Spleen (tissue), 11 donors: Measurements from ENCODE around the gene SDK1. TPM values are rescaled to one million over a fixed set of nuclear protein-coding genes. Genes with fewer than 3 reads are reported as not detected.

ENCODE experiments used
- DNase-seq: peaks from one replicate; pipeline ENCODE4 v3.0.0-alpha.2; 2020
- H3K27ac ChIP-seq, 8 donors: fragments of 200-600 bp; sonication (generic) in 7 of 8; 1 replicate in 4 of 8; 2 replicates in 4 of 8; pipeline versions ENCODE4 v1.5.0 to v1.8.0; 2016 to 2021; ENCODE audit warnings: inconsistent platforms in 4 of 8, mild to moderate bottlenecking in 4 of 8, moderate library complexity in 1 of 8
- H3K27me3 ChIP-seq, 7 donors: fragments of 200-600 bp; sonication (generic) in 6 of 7; replicated peaks in 1 of 7; 1 replicate in 4 of 7; 2 replicates in 3 of 7; pipeline versions ENCODE4 v1.5.0 to v1.8.0; 2016 to 2021; ENCODE audit warnings: inconsistent platforms in 3 of 7, mild to moderate bottlenecking in 1 of 7
- H3K36me3 ChIP-seq, 6 donors: fragments of 200-600 bp; sonication (generic) in 5 of 6; 1 replicate in 4 of 6; 2 replicates in 2 of 6; pipeline versions ENCODE4 v1.5.0 to v1.8.0; 2016 to 2021; ENCODE audit warnings: inconsistent platforms in 2 of 6
- H3K4me1 ChIP-seq, 6 donors: fragments of 200-600 bp; sonication (generic) in 5 of 6; 1 replicate in 3 of 6; 2 replicates in 3 of 6; pipeline versions ENCODE4 v1.5.0 to v1.8.0; 2016 to 2021; ENCODE audit warnings: inconsistent platforms in 3 of 6
- H3K4me3 ChIP-seq, 8 donors: fragments of 200-600 bp; sonication (generic) in 7 of 8; 1 replicate in 4 of 8; 2 replicates in 4 of 8; pipeline versions ENCODE4 v1.5.0 to v1.8.0; 2016 to 2021; ENCODE audit warnings: inconsistent platforms in 4 of 8, mild to moderate bottlenecking in 4 of 8, moderate library complexity in 2 of 8
- H3K9me3 ChIP-seq, 8 donors: fragments of 200-600 bp; sonication (generic) in 7 of 8; 1 replicate in 4 of 8; 2 replicates in 4 of 8; pipeline versions ENCODE4 v1.5.0 to v1.8.0; 2016 to 2021; ENCODE audit warnings: inconsistent platforms in 4 of 8
- POLR2A ChIP-seq, 3 donors: fragments of 450-650 bp; IDR thresholded peaks; one replicate each; pipeline ENCODE4 v1.5.1; 2017; ENCODE audit warnings: antibody characterized with exemption in 3 of 3, mild to moderate bottlenecking in 1 of 3
- POLR2AphosphoS5 ChIP-seq, 3 donors: sonication (generic); formaldehyde crosslinking; IDR thresholded peaks; one replicate each; pipeline ENCODE4 v1.5.1; 2017; ENCODE audit warnings: antibody characterized with exemption in 3 of 3
- WGBS, 5 donors: extraction: QIAGEN DNeasy Blood & Tissue Kit in 3 of 5; methylation state at CpG; one replicate each; pipeline versions ENCODE4 v1.1.5 to v1.1.7; 2013 to 2018; 5-methylcytosine and 5-hydroxymethylcytosine counted together
- intact Hi-C: fragments of 100-400 bp; cut with DNase I; formaldehyde crosslinking; loops from one replicate; pipeline ENCODE4 v1.15.0; 2023; ENCODE audit warnings: low total_unique reads
- polyA plus RNA-seq, 3 donors: library from polyadenylated mRNA; stranded (reverse); fragments of 200-250 nt; gene quantifications; one replicate each; pipeline ENCODE4 v1.2.1, GENCODE V29; 2013
- total RNA-seq, 7 donors: library from RNA; depleted of rRNA in 3 of 7; stranded (reverse); fragments of >200 nt in 3 of 7; fragmentation: NEBNext Ultra II Directional in 4 of 7; extraction: Animal tissue kit (Norgen Biotek cat#: 25700) in 4 of 7; gene quantifications; one replicate each; pipeline versions ENCODE4 v1.1.0 to v1.2.1, GENCODE V29; 2016 to 2021
- TF ChIP-seq, protein P1 (sequence below), 11 experiments: fragments of 200-600 bp in 7 of 11; fragments of 450-650 bp in 4 of 11; sonication (generic) in 4 of 11; IDR thresholded peaks in 8 of 11; conservative IDR thresholded peaks in 3 of 11; 1 replicate in 7 of 11; 2 replicates in 4 of 11; pipeline versions ENCODE4 v1.4.0 to v1.8.0; 2016 to 2021; ENCODE audit warnings: antibody characterized with exemption in 11 of 11, inconsistent platforms in 4 of 11, mild to moderate bottlenecking in 1 of 11
- donor health status: healthy with polysubstance abuse.
- donor health status: DM: no; HTN: no; CAD: no; lungs with moderate emphysema.
- donor health status: DM: no; HTN: no; CAD: no.
- donor health status: Bipolar disorder and iron deficiency.
- donor health status: healthy.
- donor health status: DM: no; HTN: no; CAD: no.
- donor health status: DM: yes; HTN: yes; CAD: no.

SDK1 gene
- total and polyA plus RNA-seq, 10 donors: 3.2 to 54.1 (median 35.1) TPM

DNA sequence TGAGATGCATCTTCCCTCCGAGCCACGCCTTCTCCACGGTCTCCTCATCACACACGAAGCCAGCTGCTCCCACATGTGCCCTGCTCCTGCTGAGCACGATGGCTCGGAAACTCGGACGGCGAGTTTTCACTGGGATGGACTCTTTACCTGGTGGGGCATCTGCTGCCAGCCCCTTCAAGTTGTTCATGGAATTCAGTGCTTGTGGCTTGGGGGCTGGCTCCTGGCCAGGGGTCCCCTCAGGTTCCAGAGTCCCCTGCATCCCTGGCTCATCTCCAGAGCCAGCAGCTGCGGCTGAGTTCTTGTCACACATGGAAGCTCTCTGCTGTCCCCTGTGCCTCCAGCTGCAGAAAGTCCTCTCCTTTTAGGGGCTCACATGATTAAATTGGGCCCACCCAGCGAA, 654.0 kb downstream of the SDK1 start:
- H3K4me1 ChIP-seq: peaks cover 6 to 39% (median 14%) of the 10 kb centered on the region in 6 donors
- H3K36me3 ChIP-seq: peaks cover 0 to 7% (median 0%) of the 10 kb centered on the region in 6 donors
- H3K9me3 ChIP-seq: no peaks in the 10 kb centered on the region
- H3K27ac ChIP-seq: no peak overlapping the region
- TF ChIP-seq, protein P1, sequence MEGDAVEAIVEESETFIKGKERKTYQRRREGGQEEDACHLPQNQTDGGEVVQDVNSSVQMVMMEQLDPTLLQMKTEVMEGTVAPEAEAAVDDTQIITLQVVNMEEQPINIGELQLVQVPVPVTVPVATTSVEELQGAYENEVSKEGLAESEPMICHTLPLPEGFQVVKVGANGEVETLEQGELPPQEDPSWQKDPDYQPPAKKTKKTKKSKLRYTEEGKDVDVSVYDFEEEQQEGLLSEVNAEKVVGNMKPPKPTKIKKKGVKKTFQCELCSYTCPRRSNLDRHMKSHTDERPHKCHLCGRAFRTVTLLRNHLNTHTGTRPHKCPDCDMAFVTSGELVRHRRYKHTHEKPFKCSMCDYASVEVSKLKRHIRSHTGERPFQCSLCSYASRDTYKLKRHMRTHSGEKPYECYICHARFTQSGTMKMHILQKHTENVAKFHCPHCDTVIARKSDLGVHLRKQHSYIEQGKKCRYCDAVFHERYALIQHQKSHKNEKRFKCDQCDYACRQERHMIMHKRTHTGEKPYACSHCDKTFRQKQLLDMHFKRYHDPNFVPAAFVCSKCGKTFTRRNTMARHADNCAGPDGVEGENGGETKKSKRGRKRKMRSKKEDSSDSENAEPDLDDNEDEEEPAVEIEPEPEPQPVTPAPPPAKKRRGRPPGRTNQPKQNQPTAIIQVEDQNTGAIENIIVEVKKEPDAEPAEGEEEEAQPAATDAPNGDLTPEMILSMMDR (IDR thresholded peaks at IDR 0.05 in 8 of 11, conservative IDR thresholded peaks at IDR 0.05 in 3 of 11): no peak
- TF ChIP-seq POLR2A (IDR thresholded peaks at IDR 0.05): no peak
- no peak for TF ChIP-seq POLR2AphosphoS5 (IDR thresholded peaks at IDR 0.05)
- intact Hi-C loops: no loop called here
- H3K27me3 ChIP-seq: no peaks in the 10 kb centered on the region
- H3K4me3 ChIP-seq: no peak overlapping the region
- no peak for DNase-seq
- WGBS, 5 donors: 88 to 95% (median 92%) methylated on average over 10 to 11 of the region's 11 CpGs

DNA sequence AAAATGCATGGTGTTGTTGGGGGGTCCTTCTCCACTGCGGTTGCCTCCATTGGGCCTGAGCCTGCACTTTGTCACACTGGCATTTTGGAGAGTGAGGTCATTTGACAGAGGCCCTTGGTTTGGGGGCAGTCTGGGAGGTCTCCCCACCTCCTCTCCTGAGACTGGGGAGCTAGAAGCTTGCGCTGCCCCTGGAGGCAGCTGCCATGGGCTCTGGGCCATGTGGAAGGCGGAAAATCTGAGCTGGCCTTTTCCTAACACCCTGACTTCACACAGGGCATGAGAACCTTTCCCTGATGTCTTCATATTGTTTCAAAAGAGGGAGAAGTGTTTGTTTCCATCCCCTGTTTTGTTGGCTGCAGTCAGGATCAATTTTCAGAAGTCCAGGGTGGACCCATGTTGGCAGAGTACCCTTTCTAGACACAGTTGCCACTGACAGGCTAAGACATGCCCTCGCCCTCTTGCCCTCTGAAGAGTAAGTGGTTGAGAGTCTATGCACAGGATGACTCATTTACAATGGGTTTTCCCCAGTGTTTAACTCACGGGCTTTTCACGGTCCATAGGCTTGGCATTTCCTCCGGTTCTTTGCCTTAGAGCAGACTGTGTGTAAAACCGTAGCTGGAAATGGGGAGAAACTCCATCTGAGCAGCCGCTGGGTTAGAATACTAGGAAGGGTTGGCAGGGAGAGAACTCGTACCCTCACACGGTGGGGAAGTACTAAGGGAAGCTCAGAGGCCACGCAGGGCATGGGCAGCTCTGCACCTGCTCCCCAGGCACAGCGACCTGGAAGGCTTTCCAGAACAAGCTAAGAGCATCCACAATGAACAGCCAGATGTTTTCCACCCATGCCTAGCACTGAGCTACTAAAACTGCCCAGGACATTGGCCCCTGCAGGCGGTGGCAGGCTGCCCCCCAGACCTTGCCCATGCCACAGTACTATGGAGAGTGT, 655.0 kb downstream of the SDK1 start:
- TF ChIP-seq POLR2A (IDR thresholded peaks at IDR 0.05): no peak
- TF ChIP-seq, protein P1 (IDR thresholded peaks at IDR 0.05 in 8 of 11, conservative IDR thresholded peaks at IDR 0.05 in 3 of 11): no peak
- TF ChIP-seq POLR2AphosphoS5 (IDR thresholded peaks at IDR 0.05): no peak
- no peaks in the 10 kb centered on the region for H3K27me3 ChIP-seq
- H3K9me3 ChIP-seq: no peaks in the 10 kb centered on the region
- peaks cover 6 to 39% (median 14%) of the 10 kb centered on the region in 6 donors for H3K4me1 ChIP-seq
- peak overlapping the region in 1 of 8 donors; percentile 14 for H3K27ac ChIP-seq
- H3K4me3 ChIP-seq: no peak overlapping the region
- DNase-seq: no peak
- peaks cover 0 to 7% (median 0%) of the 10 kb centered on the region in 6 donors for H3K36me3 ChIP-seq
- 58 to 73% (median 69%) methylated on average over 8 to 14 of the region's 14 CpGs for WGBS, 5 donors
- intact Hi-C loops: no loop called here

GRCh38 chr7:3956949-3957348, 655.9 kb downstream of the SDK1 start:
- no peaks in the 10 kb centered on the region for H3K27me3 ChIP-seq

More at GRCh38 chr7:3956949-3957348, 655.9 kb downstream of the SDK1 start:
- Histone ChIP-seq H3K4me1 (peaks cover 6 to 39% (median 14%) of the 10 kb centered on the region in 6 donors), H3K4me3 (no peak overlapping the region), H3K36me3 (no peaks in the 10 kb centered on the region), H3K9me3 (peaks cover 0 to 7% (median 0%) of the 10 kb centered on the region in 8 donors), H3K27ac (peak overlapping the region in 1 of 8 donors; percentile 2)
- 80 to 92% (median 83%) methylated on average over 11 of the region's 11 CpGs for WGBS, 5 donors
- TF ChIP-seq POLR2A (IDR thresholded peaks at IDR 0.05) (no peak), POLR2AphosphoS5 (IDR thresholded peaks at IDR 0.05) (no peak)
- TF ChIP-seq, protein P1 (IDR thresholded peaks at IDR 0.05 in 8 of 11, conservative IDR thresholded peaks at IDR 0.05 in 3 of 11): no peak
- DNase-seq: no peak
- intact Hi-C loops: no loop called here
